CD4-positive, alpha-beta memory T cell (primary cell): Measurements from ENCODE around the gene TMX1. TPM values are rescaled to one million over a fixed set of nuclear protein-coding genes. Genes with fewer than 3 reads are reported as not detected.

ENCODE experiments used
- CTCF ChIA-PET: fragments of 350-600 bp; sonication (Branson Sonifier 250); formaldehyde crosslinking; loops from one replicate; lab custom pipeline; 2021; ENCODE audit warnings: inconsistent platforms; ENCODE audit not compliant: partially characterized antibody; lab: Charles Lee
- POLR2A ChIA-PET: fragments of 350-600 bp; sonication (Branson Sonifier 250); formaldehyde crosslinking; loops from one replicate; lab custom pipeline; 2021; ENCODE audit not compliant: partially characterized antibody; lab: Charles Lee
- DNase-seq, 5 donors: peaks; one replicate each; pipeline versions ENCODE4 v3.0.0 to v3.0.0-alpha.2; 2020 to 2022; ENCODE audit warnings: mixed read lengths in 1 of 5
- H3K27ac ChIP-seq: one replicate; pipeline ENCODE4 v1.7.0; 2013; ENCODE audit warnings: low read depth, low read length
- H3K27me3 ChIP-seq: 2 replicates; pipeline ENCODE4 v1.7.0; 2013; ENCODE audit warnings: mild to moderate bottlenecking, low read length, moderate library complexity; ENCODE audit not compliant: insufficient read depth
- H3K36me3 ChIP-seq: 2 replicates; pipeline ENCODE4 v1.7.0; 2013; ENCODE audit warnings: mild to moderate bottlenecking, low read length, moderate library complexity; ENCODE audit not compliant: insufficient read depth
- H3K4me1 ChIP-seq: 2 replicates; pipeline ENCODE4 v1.7.0; 2013; ENCODE audit warnings: mild to moderate bottlenecking, low read length, moderate library complexity; ENCODE audit not compliant: insufficient read depth
- H3K4me3 ChIP-seq, 2 donors: one replicate each; pipeline ENCODE4 v1.7.0; 2013; ENCODE audit warnings: low read length in 2 of 2, mild to moderate bottlenecking in 1 of 2
- H3K9me3 ChIP-seq, 2 donors: one replicate each; pipeline ENCODE4 v1.7.0; 2013; ENCODE audit warnings: low read length in 2 of 2, control low read depth in 1 of 2; ENCODE audit not compliant: control insufficient read depth in 1 of 2
- H3K27ac Mint-ChIP-seq, 7 donors: one replicate each; pipeline ENCODE4 v1.8.0; 2020 to 2021; ENCODE audit warnings: mixed read lengths in 7 of 7, mild to moderate bottlenecking in 6 of 7, inconsistent platforms in 3 of 7, moderate library complexity in 3 of 7
- H3K27me3 Mint-ChIP-seq, 2 donors: one replicate each; pipeline ENCODE4 v1.8.0; 2020 to 2021; ENCODE audit warnings: mixed read lengths in 2 of 2
- H3K36me3 Mint-ChIP-seq, 2 donors: one replicate each; pipeline ENCODE4 v1.8.0; 2020 to 2021; ENCODE audit warnings: mixed read lengths in 2 of 2, inconsistent platforms in 1 of 2, mild to moderate bottlenecking in 1 of 2
- H3K4me1 Mint-ChIP-seq, 4 donors: one replicate each; pipeline ENCODE4 v1.8.0; 2020 to 2021; ENCODE audit warnings: mixed read lengths in 4 of 4, mild to moderate bottlenecking in 1 of 4
- H3K4me3 Mint-ChIP-seq, 8 donors: one replicate each; pipeline ENCODE4 v1.8.0; 2020 to 2021; ENCODE audit warnings: mixed read lengths in 8 of 8, mild to moderate bottlenecking in 7 of 8, moderate library complexity in 6 of 8, inconsistent platforms in 3 of 8
- H3K9me3 Mint-ChIP-seq, 8 donors: one replicate each; pipeline ENCODE4 v1.8.0; 2020 to 2021; ENCODE audit warnings: mixed read lengths in 8 of 8, mild to moderate bottlenecking in 5 of 8, inconsistent platforms in 3 of 8, moderate library complexity in 1 of 8
- intact Hi-C: fragments of 100-400 bp; cut with micrococcal nuclease; formaldehyde crosslinking; loops from one replicate; pipeline ENCODE4 v1.15.1; 2023
- polyA plus RNA-seq, 2 donors: library from polyadenylated mRNA; unstranded; fragments of 300-500 nt; fragmentation: Illumina TruSeq; gene quantifications; one replicate each; pipeline ENCODE4 v1.2.3, GENCODE V29; 2021
- total RNA-seq, 2 experiments: library from RNA; stranded (reverse); gene quantifications; one replicate each; pipeline ENCODE4 v1.2.3, GENCODE V29; 2021

TMX1 gene
- total and polyA plus RNA-seq, 4 experiments from 2014 or later, result 28.5 to 62.9 (median 36.2) TPM

GRCh38 chr14:51283402-51284085 lies 43.5 kb downstream of the TMX1 start:
- H3K27me3 Mint-ChIP-seq, result no peaks in the 10 kb centered on the region
- peaks cover 0 to 3% of the 10 kb centered on the region in 2 donors for H3K36me3 Mint-ChIP-seq
- H3K36me3 ChIP-seq, result no peaks in the 10 kb centered on the region

DNA sequence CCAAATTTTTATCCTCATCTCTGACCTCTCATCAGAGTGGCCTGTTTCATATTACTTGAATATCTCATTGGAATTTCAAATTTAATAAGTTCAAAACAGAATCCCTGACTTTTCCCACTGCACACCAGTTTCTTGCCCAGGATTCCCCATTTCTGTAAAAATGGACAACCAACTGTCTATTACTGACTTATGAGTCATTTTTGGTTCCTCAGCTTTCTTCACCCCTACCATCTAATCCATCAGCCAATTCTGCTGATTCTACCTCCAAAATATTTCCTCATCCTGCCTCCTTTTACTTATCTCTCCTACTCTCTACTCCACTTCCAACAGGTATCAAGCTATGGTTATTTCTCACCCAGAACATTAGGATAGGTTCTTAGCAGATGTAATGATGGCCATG lies 44.2 kb downstream of the TMX1 start:
- CTCF ChIA-PET, result interaction anchor here (1.2 to 5.3 kb wide), 6 partner anchors 7 to 695 kb away, joined by 4 to 81 read pairs (median 6); no protein-coding TSS in a partner anchor
- Mint-ChIP-seq H3K27ac (no peak overlapping the region), H3K4me3 (no peak overlapping the region), H3K27me3 (no peaks in the 10 kb centered on the region), H3K9me3 (no peaks in the 10 kb centered on the region), H3K36me3 (peaks cover 0 to 3% of the 10 kb centered on the region in 2 donors), H3K4me1 (peaks cover 0 to 6% (median 3%) of the 10 kb centered on the region in 4 donors)
- Histone ChIP-seq H3K27ac (no peak overlapping the region), H3K27me3 (no peaks in the 10 kb centered on the region), H3K4me3 (no peak overlapping the region), H3K4me1 (no peaks in the 10 kb centered on the region), H3K36me3 (no peaks in the 10 kb centered on the region), H3K9me3 (no peaks in the 10 kb centered on the region)
- intact Hi-C loops, result loop anchor here (5.0 kb wide), 1 partner anchor 368 kb away; the partner anchor contains the start of gene FRMD6
- POLR2A ChIA-PET, result no interaction called here
- DNase-seq, result no peak

More at GRCh38 chr14:51283402-51284085, 43.5 kb downstream of the TMX1 start:
- no peaks in the 10 kb centered on the region for H3K27me3 ChIP-seq
- H3K27ac Mint-ChIP-seq, result no peak overlapping the region
- peaks cover 0 to 6% (median 3%) of the 10 kb centered on the region in 4 donors for H3K4me1 Mint-ChIP-seq
- no peak overlapping the region for H3K4me3 Mint-ChIP-seq
- no peaks in the 10 kb centered on the region for H3K4me1 ChIP-seq
- H3K27ac ChIP-seq, result no peak overlapping the region
- H3K4me3 ChIP-seq, result no peak overlapping the region
- H3K9me3 Mint-ChIP-seq, result no peaks in the 10 kb centered on the region
- intact Hi-C loops, result loop anchor here (1.0 to 5.0 kb wide), 2 partner anchors 369 to 497 kb away; partner anchors contain the start of gene FRMD6
- CTCF ChIA-PET, result interaction anchor here (0.8 to 5.3 kb wide), 10 partner anchors 8 to 695 kb away, joined by 3 to 81 read pairs (median 4); no protein-coding TSS in a partner anchor
- DNase-seq, result peak in 4 of 5 donors; percentile 11 to 40 (median 30)
- H3K9me3 ChIP-seq, result no peaks in the 10 kb centered on the region
- POLR2A ChIA-PET, result no interaction called here

DNA sequence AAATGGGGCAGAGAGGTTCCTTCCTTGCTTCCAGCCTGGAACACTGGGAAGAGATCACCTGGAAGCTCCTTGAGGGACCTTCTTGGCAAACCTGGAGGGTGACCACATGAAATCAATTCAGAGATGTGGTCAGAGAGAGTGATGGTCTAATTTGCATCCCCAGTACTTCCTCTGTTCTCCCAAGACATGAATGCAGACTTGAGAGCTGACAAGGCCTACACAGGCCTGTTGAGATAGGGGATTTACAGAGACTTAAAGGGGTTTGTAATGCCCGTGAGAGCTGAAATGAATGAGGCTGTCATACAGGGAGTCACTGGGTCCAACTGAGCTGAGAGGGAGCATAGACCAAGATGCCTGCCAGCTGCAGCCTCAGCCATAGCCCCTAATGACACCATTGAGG lies 45.1 kb downstream of the TMX1 start:
- H3K4me1 Mint-ChIP-seq, result peaks cover 0 to 6% (median 3%) of the 10 kb centered on the region in 4 donors
- CTCF ChIA-PET, result interaction anchor here (0.6 to 2.0 kb wide), 3 partner anchors 491 to 987 kb away, joined by 3 to 7 read pairs (median 4); no protein-coding TSS in a partner anchor
- no peak overlapping the region for H3K27ac ChIP-seq
- H3K36me3 ChIP-seq, result no peaks in the 10 kb centered on the region
- peaks cover 0 to 3% of the 10 kb centered on the region in 2 donors for H3K36me3 Mint-ChIP-seq
- H3K27ac Mint-ChIP-seq, result no peak overlapping the region
- DNase-seq, result peak in 1 of 5 donors; percentile 32
- no peaks in the 10 kb centered on the region for H3K27me3 ChIP-seq
- H3K4me1 ChIP-seq, result no peaks in the 10 kb centered on the region
- no peaks in the 10 kb centered on the region for H3K9me3 ChIP-seq
- H3K4me3 ChIP-seq, result no peak overlapping the region
- no peaks in the 10 kb centered on the region for H3K9me3 Mint-ChIP-seq
- POLR2A ChIA-PET, result no interaction called here
- H3K27me3 Mint-ChIP-seq, result no peaks in the 10 kb centered on the region
- H3K4me3 Mint-ChIP-seq, result no peak overlapping the region
- intact Hi-C loops, result no loop called here

GRCh38 chr14:51289169-51289568 lies 49.1 kb downstream of the TMX1 start:
- intact Hi-C loops, result no loop called here
- Mint-ChIP-seq H3K4me3 (no peak overlapping the region), H3K27ac (no peak overlapping the region), H3K4me1 (no peaks in the 10 kb centered on the region), H3K36me3 (no peaks in the 10 kb centered on the region), H3K27me3 (no peaks in the 10 kb centered on the region), H3K9me3 (no peaks in the 10 kb centered on the region)
- H3K9me3 ChIP-seq, result no peaks in the 10 kb centered on the region
- H3K4me3 ChIP-seq, result no peak overlapping the region
- H3K27ac ChIP-seq, result no peak overlapping the region
- POLR2A ChIA-PET, result no interaction called here
- no peaks in the 10 kb centered on the region for H3K27me3 ChIP-seq
- no peak for DNase-seq
- H3K4me1 ChIP-seq, result no peaks in the 10 kb centered on the region
- CTCF ChIA-PET, result no interaction called here
- no peaks in the 10 kb centered on the region for H3K36me3 ChIP-seq

- H3K27me3 ChIP-seq, result no peaks in the 10 kb centered on the region
- no peaks in the 10 kb centered on the region for H3K4me1 ChIP-seq
- Mint-ChIP-seq H3K9me3 (no peaks in the 10 kb centered on the region), H3K4me3 (no peak overlapping the region), H3K27ac (no peak overlapping the region), H3K27me3 (no peaks in the 10 kb centered on the region), H3K4me1 (no peaks in the 10 kb centered on the region), H3K36me3 (no peaks in the 10 kb centered on the region)
- CTCF ChIA-PET, result no interaction called here
- no peaks in the 10 kb centered on the region for H3K9me3 ChIP-seq
- H3K36me3 ChIP-seq, result no peaks in the 10 kb centered on the region
- no peak for DNase-seq
- H3K4me3 ChIP-seq, result no peak overlapping the region
- intact Hi-C loops, result no loop called here
- H3K27ac ChIP-seq, result no peak overlapping the region
- POLR2A ChIA-PET, result no interaction called here
Observed at GRCh38 chr14:51290132-51290531, 50.1 kb downstream of the TMX1 start.

- Mint-ChIP-seq H3K27me3 (no peaks in the 10 kb centered on the region), H3K27ac (no peak overlapping the region), H3K36me3 (no peaks in the 10 kb centered on the region), H3K4me3 (no peak overlapping the region), H3K9me3 (no peaks in the 10 kb centered on the region), H3K4me1 (no peaks in the 10 kb centered on the region)
- Histone ChIP-seq H3K4me1 (no peaks in the 10 kb centered on the region), H3K27ac (no peak overlapping the region), H3K9me3 (no peaks in the 10 kb centered on the region), H3K27me3 (no peaks in the 10 kb centered on the region), H3K4me3 (no peak overlapping the region), H3K36me3 (no peaks in the 10 kb centered on the region)
- ChIA-PET POLR2A (no interaction called here), CTCF (interaction anchor here (2.5 kb wide), 1 partner anchor 8 kb away, joined by 9 read pairs; no protein-coding TSS in a partner anchor)
- intact Hi-C loops, result no loop called here
- no peak for DNase-seq
Observed at GRCh38 chr14:51291016-51291415, 51.0 kb downstream of the TMX1 start.

DNA sequence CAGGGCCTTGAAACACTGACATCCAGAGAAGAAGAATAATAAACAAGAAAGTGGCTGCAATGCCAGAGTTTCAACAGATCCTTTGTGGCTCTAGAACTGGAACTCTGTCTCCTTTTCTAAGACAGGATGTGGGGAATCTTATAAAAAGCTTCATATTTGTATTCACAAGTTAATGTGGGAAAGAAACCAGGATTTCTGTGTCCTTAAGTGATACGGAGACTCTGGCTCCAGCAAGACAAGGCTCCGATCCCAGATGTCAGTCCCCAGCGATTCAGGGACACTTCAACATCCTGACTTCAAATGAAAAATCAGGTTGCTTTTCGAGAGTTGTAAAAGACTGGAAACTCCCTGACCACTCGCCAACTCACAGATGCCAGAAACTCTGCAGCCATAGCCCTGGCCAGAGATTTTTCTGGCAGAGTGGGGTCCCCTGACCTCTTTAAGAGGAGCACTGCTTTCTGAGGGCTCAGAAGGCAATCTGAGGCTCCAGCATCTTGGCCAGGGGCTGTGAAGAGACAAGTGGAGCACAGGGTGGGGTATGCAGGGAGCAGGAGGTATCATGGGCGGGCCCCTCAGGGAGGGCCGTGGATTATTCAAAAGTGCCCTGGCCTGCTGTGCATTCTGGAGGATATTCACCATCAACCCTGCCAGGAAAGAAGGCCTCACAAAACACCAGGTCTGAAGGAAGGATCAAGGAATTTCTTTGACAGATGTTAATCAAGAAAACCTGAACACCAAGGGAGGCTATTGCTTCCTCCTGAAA lies 53.3 kb downstream of the TMX1 start:
- Histone ChIP-seq H3K27ac (no peak overlapping the region), H3K4me3 (no peak overlapping the region), H3K27me3 (no peaks in the 10 kb centered on the region), H3K4me1 (no peaks in the 10 kb centered on the region), H3K9me3 (no peaks in the 10 kb centered on the region), H3K36me3 (no peaks in the 10 kb centered on the region)
- DNase-seq, result no peak
- no peak overlapping the region for H3K4me3 Mint-ChIP-seq
- ChIA-PET CTCF (interaction anchor here (1.4 to 2.5 kb wide), 2 partner anchors 10 kb away, joined by 4 to 9 read pairs; no protein-coding TSS in a partner anchor), POLR2A (no interaction called here)
- peaks cover 0 to 2% (median under 1%) of the 10 kb centered on the region in 4 donors for H3K4me1 Mint-ChIP-seq
- no peaks in the 10 kb centered on the region for H3K9me3 Mint-ChIP-seq
- no peak overlapping the region for H3K27ac Mint-ChIP-seq
- H3K36me3 Mint-ChIP-seq, result no peaks in the 10 kb centered on the region
- intact Hi-C loops, result no loop called here
- H3K27me3 Mint-ChIP-seq, result no peaks in the 10 kb centered on the region
